A204.1 (cell line): ENCODE data around the gene ZDHHC7.

Source experiments
- FAIRE-seq: peaks from 2 replicates; lab custom pipeline; 2012; peaks lifted over from hg19 to GRCh38; lab: Jason Lieb, UNC

The ZDHHC7 gene

GRCh38 chr16:85018529-85019236, 7.3 kb upstream of the ZDHHC7 start:
- FAIRE-seq, result no peak

- FAIRE-seq, result no peak
Observed at GRCh38 chr16:85017633-85018032, 6.3 kb upstream of the ZDHHC7 start.

GRCh38 chr16:85017151-85017550, 5.8 kb upstream of the ZDHHC7 start:
- no peak for FAIRE-seq

- FAIRE-seq, result no peak
Observed at GRCh38 chr16:85015481-85016187, 4.3 kb upstream of the ZDHHC7 start.

GRCh38 chr16:85014311-85014710, 3.0 kb upstream of the ZDHHC7 start:
- no peak for FAIRE-seq

- FAIRE-seq, result no peak
Observed at GRCh38 chr16:85011846-85012284, 530 bp upstream of the ZDHHC7 start.

- no peak for FAIRE-seq
Observed at GRCh38 chr16:85010446-85010930, 847 bp downstream of the ZDHHC7 start.

- no peak for FAIRE-seq
Observed at GRCh38 chr16:85008271-85008670, 3.1 kb downstream of the ZDHHC7 start.

- no peak for FAIRE-seq
Observed at GRCh38 chr16:85007496-85008214, 3.7 kb downstream of the ZDHHC7 start.

- no peak for FAIRE-seq
Observed at GRCh38 chr16:85006639-85007038, 4.7 kb downstream of the ZDHHC7 start.

GRCh38 chr16:85005285-85006069, 5.9 kb downstream of the ZDHHC7 start:
- FAIRE-seq, result no peak

- no peak for FAIRE-seq
Observed at GRCh38 chr16:85004587-85005205, 6.6 kb downstream of the ZDHHC7 start.

GRCh38 chr16:85003725-85004586, 7.4 kb downstream of the ZDHHC7 start:
- no peak for FAIRE-seq

GRCh38 chr16:85003076-85003475, 8.3 kb downstream of the ZDHHC7 start:
- FAIRE-seq, result no peak

- no peak for FAIRE-seq
Observed at GRCh38 chr16:85002608-85003007, 8.7 kb downstream of the ZDHHC7 start.

GRCh38 chr16:85002099-85002541, 9.2 kb downstream of the ZDHHC7 start:
- no peak for FAIRE-seq

GRCh38 chr16:84999857-85000480, 11.4 kb downstream of the ZDHHC7 start:
- FAIRE-seq, result no peak

GRCh38 chr16:84999200-84999599, 12.1 kb downstream of the ZDHHC7 start:
- FAIRE-seq, result no peak

- FAIRE-seq, result no peak
Observed at GRCh38 chr16:84996365-84996764, 15.0 kb downstream of the ZDHHC7 start.

GRCh38 chr16:84995663-84996062, 15.7 kb downstream of the ZDHHC7 start:
- no peak for FAIRE-seq
